ENCODE measurements around the gene ATAT1. TPM values are rescaled to one million over a fixed set of nuclear protein-coding genes. Genes with fewer than 3 reads are reported as not detected.

Gene ATAT1
- polyA plus RNA-seq, 1 of the 3 experiments (the other 2 are of a cell fraction): 36.2 TPM

GRCh38 chr6:30603961-30604360, 22.7 kb upstream of the ATAT1 start:
- POLR2A ChIA-PET: interaction anchor here (1.3 kb wide), 1 partner anchor 9 kb away, joined by 4 read pairs; no protein-coding TSS in a partner anchor
- peaks cover 62 to 82% of the 10 kb centered on the region in 2 experiments for H3K36me3 ChIP-seq (replicated peaks in 1 of 2; ENCODE audit: control insufficient read depth in 1 of 2, insufficient read depth in 2 of 2, low read length in 1 of 2)
- DNase-seq: no peak
- H3K4me1 ChIP-seq (ENCODE audit: control insufficient read depth in 1 of 2, insufficient read depth in 2 of 2, low read depth in 1 of 2, low read length in 1 of 2): no peaks in the 10 kb centered on the region
- TF ChIP-seq RCOR1 (IDR thresholded peaks at IDR 0.05; ENCODE audit: low read length): no peak
- no peak for TF ChIP-seq USF1 (IDR thresholded peaks at IDR 0.05; ENCODE audit: borderline replicate concordance, low read depth)
- no peak for TF ChIP-seq FOSL2 (IDR thresholded peaks at IDR 0.05; ENCODE audit: borderline replicate concordance, low read depth)
- no peak for TF ChIP-seq PBX3 (IDR thresholded peaks at IDR 0.05)
- TF ChIP-seq GABPA (IDR thresholded peaks at IDR 0.05; ENCODE audit: low read depth): no peak
- TF ChIP-seq FOXJ3 (CRISPR knock-in tag; IDR thresholded peaks at IDR 0.05): no peak
- TF ChIP-seq RAD21 (IDR thresholded peaks at IDR 0.05; ENCODE audit: low read length): no peak
- TF ChIP-seq FOXM1 (IDR thresholded peaks at IDR 0.05; ENCODE audit: low read depth): no peak
- TF ChIP-seq USF2 (IDR thresholded peaks at IDR 0.05; ENCODE audit: borderline replicate concordance, low read depth, low read length): no peak
- TF ChIP-seq GATA2 (CRISPR knock-in tag; IDR thresholded peaks at IDR 0.05): no peak
- TF ChIP-seq EZH2phosphoT487 (IDR thresholded peaks at IDR 0.05; ENCODE audit: borderline replicate concordance, low read depth): no peak
- TF ChIP-seq SIN3A (IDR thresholded peaks at IDR 0.05; ENCODE audit: borderline replicate concordance, low read depth, low read length): no peak
- TF ChIP-seq POLR2AphosphoS5 (IDR thresholded peaks at IDR 0.05; ENCODE audit: low read depth, low read length): no peak
- TF ChIP-seq TCF12 (IDR thresholded peaks at IDR 0.05): no peak
- no peak for TF ChIP-seq EP300 (IDR thresholded peaks at IDR 0.05; ENCODE audit: borderline replicate concordance in 1 of 2, low read depth in 1 of 2, low read length in 1 of 2)
- no peak for TF ChIP-seq TEAD4 (IDR thresholded peaks at IDR 0.05; ENCODE audit: borderline replicate concordance, insufficient read depth)
- no peak for TF ChIP-seq RFX5 (IDR thresholded peaks at IDR 0.05; ENCODE audit: low read length)
- H4K20me1 ChIP-seq (ENCODE audit: insufficient read depth): no peaks in the 10 kb centered on the region
- H3F3A ChIP-seq (replicated peaks; ENCODE audit: insufficient read depth): peaks cover 42% of the 10 kb centered on the region
- no peak overlapping the region for H2AFZ ChIP-seq (ENCODE audit: low read depth)
- no peak overlapping the region for H3K4me3 ChIP-seq (ENCODE audit: low read depth in 2 of 2, low read length in 1 of 2)
- H3K9ac ChIP-seq: no peak overlapping the region
- H3K27ac ChIP-seq (ENCODE audit: low read depth in 2 of 2, low read length in 1 of 2): no peak overlapping the region
- no peaks in the 10 kb centered on the region for H3K27me3 ChIP-seq (ENCODE audit: insufficient read depth)
- H3K79me2 ChIP-seq (ENCODE audit: insufficient read depth): peaks cover 7% of the 10 kb centered on the region; the same call in 1 of the 2 replicates
- no peak overlapping the region for H3K4me2 ChIP-seq
- no peaks in the 10 kb centered on the region for H3K9me3 ChIP-seq
- H3K9me2 ChIP-seq: no peaks in the 10 kb centered on the region
- CTCF ChIA-PET: interaction anchor here (0.9 to 1.9 kb wide), 3 partner anchors 9 to 63 kb away, joined by 3 to 5 read pairs (median 4); no protein-coding TSS in a partner anchor
- WGBS (ENCODE audit: low lambda C conversion rate): 90% methylated on average over 13 of the region's 13 CpGs

Data from SK-N-SH (cell line).